Measurements from ENCODE around the gene MUC20.
"Not testable (repeated sequence)": the region's sequence is repeated elsewhere in the genome, so short reads cannot be mapped to it uniquely, and the experiment has no call there.

The MUC20 gene

DNA sequence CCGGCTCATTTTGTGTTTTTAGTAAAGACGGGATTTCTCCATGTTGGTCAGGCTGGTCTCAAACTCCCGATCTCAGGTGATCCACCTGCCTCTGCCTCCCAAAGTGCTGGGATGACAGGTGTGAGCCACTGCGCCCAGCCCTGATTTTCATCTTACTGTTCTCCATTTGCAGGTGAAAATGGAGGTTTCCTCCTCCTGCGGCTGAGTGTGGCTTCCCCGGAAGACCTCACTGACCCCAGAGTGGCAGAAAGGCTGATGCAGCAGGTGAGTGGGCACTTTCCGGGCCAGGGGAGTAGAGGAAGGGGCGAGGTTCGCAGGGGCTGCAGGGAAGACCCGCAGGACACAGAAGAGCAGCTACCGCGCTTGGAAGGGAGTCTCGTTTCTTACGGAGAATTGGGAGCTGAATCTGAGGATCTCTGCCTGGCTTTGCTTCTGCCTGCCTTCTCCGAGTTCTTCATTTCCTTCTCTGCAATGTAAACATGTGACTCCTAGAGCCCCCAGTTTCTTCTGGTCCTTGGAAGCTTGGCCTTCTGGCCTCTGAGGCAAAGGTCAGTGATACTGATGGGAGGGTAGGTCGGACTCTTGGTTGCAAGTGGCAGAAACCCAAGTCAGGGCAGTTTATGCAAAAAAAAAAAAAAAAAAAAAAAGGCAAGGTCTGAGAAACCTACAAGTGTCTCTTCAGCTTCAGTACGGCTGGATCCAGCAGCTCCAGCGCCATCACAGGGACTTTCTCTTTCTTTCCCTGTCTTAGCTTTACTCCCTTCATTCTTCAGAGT lies 8.9 kb downstream of the MUC20 start:
- DNase-seq (ENCODE audit: low read depth), result no peak
- TF ChIP-seq POLR2A (IDR thresholded peaks at IDR 0.05; ENCODE audit: extremely low read depth, insufficient read length) (no peak), MYC (IDR thresholded peaks at IDR 0.05; ENCODE audit: low read depth, low read length) (no peak)
- TF ChIP-seq, protein P1, sequence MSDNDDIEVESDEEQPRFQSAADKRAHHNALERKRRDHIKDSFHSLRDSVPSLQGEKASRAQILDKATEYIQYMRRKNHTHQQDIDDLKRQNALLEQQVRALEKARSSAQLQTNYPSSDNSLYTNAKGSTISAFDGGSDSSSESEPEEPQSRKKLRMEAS (IDR thresholded peaks at IDR 0.05; ENCODE audit: low read depth, low read length), result no peak
- TF ChIP-seq, protein P2, sequence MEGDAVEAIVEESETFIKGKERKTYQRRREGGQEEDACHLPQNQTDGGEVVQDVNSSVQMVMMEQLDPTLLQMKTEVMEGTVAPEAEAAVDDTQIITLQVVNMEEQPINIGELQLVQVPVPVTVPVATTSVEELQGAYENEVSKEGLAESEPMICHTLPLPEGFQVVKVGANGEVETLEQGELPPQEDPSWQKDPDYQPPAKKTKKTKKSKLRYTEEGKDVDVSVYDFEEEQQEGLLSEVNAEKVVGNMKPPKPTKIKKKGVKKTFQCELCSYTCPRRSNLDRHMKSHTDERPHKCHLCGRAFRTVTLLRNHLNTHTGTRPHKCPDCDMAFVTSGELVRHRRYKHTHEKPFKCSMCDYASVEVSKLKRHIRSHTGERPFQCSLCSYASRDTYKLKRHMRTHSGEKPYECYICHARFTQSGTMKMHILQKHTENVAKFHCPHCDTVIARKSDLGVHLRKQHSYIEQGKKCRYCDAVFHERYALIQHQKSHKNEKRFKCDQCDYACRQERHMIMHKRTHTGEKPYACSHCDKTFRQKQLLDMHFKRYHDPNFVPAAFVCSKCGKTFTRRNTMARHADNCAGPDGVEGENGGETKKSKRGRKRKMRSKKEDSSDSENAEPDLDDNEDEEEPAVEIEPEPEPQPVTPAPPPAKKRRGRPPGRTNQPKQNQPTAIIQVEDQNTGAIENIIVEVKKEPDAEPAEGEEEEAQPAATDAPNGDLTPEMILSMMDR (IDR thresholded peaks at IDR 0.05; ENCODE audit: low read depth, low read length), result no peak
- H3K4me3 ChIP-seq (ENCODE audit: low read depth, low read length), result no peak overlapping the region

DNA sequence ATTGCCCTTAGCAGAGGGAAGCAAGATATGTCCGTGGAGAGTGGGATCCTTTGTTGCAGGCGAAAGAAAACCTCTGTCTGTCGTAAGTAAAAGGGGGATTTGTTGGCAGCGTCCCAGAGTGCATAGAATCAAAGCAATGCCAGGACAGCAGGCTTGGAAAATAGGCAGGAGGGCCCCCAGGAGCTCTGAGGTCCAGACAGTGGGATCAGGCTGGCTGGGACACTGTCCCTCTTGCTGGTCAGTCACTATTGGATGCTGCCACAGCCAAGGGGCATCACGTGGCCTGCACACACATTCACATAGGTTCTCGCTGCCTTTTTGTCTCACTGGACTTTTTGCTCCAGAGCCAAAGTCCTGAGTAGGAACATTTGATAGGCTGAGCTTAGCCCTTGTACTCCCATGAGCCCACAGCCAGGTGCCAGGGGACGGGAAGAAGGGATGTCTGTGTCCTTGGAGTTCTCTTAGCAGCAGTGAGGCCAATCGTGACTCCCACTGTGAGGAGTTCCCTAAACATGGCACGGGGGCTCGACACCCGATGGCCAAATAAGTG lies 10.7 kb downstream of the MUC20 start:
- DNase-seq (ENCODE audit: low read depth), result no peak
- TF ChIP-seq MYC (IDR thresholded peaks at IDR 0.05; ENCODE audit: low read depth, low read length), result no peak
- no peak for TF ChIP-seq POLR2A (IDR thresholded peaks at IDR 0.05; ENCODE audit: extremely low read depth, insufficient read length)
- TF ChIP-seq, protein P1 (IDR thresholded peaks at IDR 0.05; ENCODE audit: low read depth, low read length), result no peak
- TF ChIP-seq, protein P2 (IDR thresholded peaks at IDR 0.05; ENCODE audit: low read depth, low read length), result no peak

DNA sequence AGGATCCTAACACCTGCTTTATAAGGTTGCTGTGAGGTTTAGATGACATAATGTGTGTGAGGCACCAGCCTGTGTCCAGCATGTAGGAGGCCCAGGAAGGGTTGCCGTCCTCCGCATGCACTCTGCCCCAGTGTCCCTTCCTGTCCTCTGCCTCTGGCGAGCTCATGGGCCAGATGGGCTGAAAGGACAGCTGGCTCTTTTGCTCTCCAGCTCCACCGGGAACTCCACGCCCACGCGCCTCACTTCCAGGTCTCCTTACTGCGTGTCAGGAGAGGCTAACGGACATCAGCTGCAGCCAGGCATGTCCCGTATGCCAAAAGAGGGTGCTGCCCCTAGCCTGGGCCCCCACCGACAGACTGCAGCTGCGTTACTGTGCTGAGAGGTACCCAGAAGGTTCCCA lies 12.2 kb downstream of the MUC20 start:
- no peak for DNase-seq (ENCODE audit: low read depth)
- TF ChIP-seq, protein P2 (IDR thresholded peaks at IDR 0.05; ENCODE audit: low read depth, low read length), result no peak
- TF ChIP-seq MYC (IDR thresholded peaks at IDR 0.05; ENCODE audit: low read depth, low read length), result no peak
- TF ChIP-seq, protein P1 (IDR thresholded peaks at IDR 0.05; ENCODE audit: low read depth, low read length), result no peak
- TF ChIP-seq POLR2A (IDR thresholded peaks at IDR 0.05; ENCODE audit: extremely low read depth, insufficient read length), result no peak
- no peak overlapping the region for H3K4me3 ChIP-seq (ENCODE audit: low read depth, low read length)

More for the DNA sequence above, 10.7 kb downstream of the MUC20 start:
- no peak overlapping the region for H3K4me3 ChIP-seq (ENCODE audit: low read depth, low read length)

DNA sequence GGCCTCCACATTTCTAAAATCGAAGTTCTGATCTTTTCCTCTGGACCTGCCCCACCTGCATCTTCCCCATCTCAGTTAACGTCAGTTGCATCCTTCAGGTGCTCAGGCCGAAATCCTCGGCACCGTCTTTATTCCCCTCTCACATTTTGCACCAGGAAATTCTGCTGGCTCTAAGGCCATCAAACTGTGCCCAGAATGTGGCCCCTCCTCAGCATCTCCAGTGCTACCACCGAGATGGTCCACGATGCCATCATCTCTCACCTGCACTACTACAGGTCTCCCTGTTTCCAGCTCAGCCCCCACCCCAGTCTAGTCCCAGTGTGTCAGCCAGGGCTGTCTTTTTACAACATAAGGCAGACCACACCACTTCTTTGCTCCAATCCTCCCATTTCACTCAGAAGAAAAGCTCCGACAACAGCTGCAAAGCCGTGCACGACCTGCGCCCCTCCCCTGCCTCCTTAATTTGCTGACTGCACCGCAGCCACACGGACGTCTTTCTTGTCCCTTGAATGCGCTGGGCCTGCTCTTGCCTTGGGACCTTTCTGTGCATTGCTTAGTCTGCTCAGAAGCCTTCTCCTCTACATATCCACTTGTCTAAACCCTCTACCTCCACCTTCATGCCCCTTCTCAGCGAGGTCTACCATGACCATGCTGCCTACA lies 14.4 kb downstream of the MUC20 start:
- no peak for DNase-seq (ENCODE audit: low read depth)
- H3K4me3 ChIP-seq (ENCODE audit: low read depth, low read length), result no peak overlapping the region
- TF ChIP-seq, protein P2 (IDR thresholded peaks at IDR 0.05; ENCODE audit: low read depth, low read length), result no peak
- TF ChIP-seq POLR2A (IDR thresholded peaks at IDR 0.05; ENCODE audit: extremely low read depth, insufficient read length) (no peak), MYC (IDR thresholded peaks at IDR 0.05; ENCODE audit: low read depth, low read length) (no peak)
- TF ChIP-seq, protein P1 (IDR thresholded peaks at IDR 0.05; ENCODE audit: low read depth, low read length), result no peak

DNA sequence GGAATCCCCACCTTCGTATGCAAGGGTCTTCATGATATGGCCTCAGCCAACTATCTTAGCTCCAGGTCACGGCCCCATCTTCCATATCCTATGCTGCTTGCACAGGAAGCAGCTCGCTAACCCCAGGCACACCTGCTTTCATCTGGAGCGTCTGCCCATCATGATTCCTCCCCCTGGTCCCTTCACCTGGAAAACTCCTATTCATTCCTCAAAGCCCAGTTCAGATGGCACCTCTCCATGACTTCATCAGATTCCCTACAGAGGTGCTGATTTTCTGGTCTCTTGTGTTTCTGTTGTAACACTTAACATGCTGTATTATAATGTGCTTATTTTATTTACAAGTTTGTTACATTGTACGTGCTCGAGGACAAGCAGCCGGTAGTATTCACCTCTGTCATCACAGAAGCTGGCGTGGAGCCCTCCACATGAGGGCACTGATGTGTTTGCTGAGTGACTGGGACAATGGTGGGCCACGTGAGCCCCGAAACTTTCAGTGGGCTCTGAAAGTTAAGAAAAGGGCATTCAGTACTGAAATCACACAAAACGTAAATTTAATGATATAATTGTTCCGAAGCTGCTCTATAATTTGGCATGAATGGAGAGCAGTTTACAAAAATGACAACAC lies 16.2 kb downstream of the MUC20 start:
- no peak for DNase-seq (ENCODE audit: low read depth)
- no peak for TF ChIP-seq MYC (IDR thresholded peaks at IDR 0.05; ENCODE audit: low read depth, low read length)
- no peak for TF ChIP-seq POLR2A (IDR thresholded peaks at IDR 0.05; ENCODE audit: extremely low read depth, insufficient read length)
- TF ChIP-seq, protein P1 (IDR thresholded peaks at IDR 0.05; ENCODE audit: low read depth, low read length), result no peak
- TF ChIP-seq, protein P2 (IDR thresholded peaks at IDR 0.05; ENCODE audit: low read depth, low read length), result no peak
- H3K4me3 ChIP-seq (ENCODE audit: low read depth, low read length), result no peak overlapping the region

DNA sequence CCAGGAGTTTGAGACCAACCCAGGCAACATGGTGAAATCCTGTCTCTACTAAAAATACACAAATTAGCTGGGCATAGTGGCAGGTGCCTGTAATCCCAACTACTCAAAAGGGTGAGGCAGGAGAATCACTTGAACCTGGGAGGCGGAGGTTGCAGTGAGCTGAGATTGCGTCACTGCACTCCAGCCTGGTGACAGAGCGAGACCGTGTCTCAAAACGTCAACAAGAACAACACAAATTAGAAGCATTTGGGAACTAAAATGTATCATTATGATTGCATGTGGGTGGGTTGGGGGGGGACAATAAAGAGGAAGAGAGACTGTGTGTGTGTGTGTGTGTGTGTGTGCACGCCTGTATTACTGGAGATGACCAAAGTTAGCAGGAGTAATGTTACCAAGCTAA lies 17.0 kb downstream of the MUC20 start:
- not testable (repeated sequence) for DNase-seq (ENCODE audit: low read depth); H3K4me3 ChIP-seq (ENCODE audit: low read depth, low read length)

Data from NB4 (cell line).